Bronchial epithelial cell (primary cell): ENCODE data around the gene IGSF10. TPM values are rescaled to one million over a fixed set of nuclear protein-coding genes. Genes with fewer than 3 reads are reported as not detected.

Experiments used
- DNase-seq: peaks from one replicate; pipeline ENCODE4 v3.0.0-alpha.2; 2010; ENCODE audit warnings: low read depth
- FAIRE-seq: peaks from 2 replicates; lab custom pipeline; 2011; peaks lifted over from hg19 to GRCh38; lab: Jason Lieb, UNC
- H3K27me3 ChIP-seq: 2 replicates; pipeline ENCODE4 v1.5.1; 2011; ENCODE audit warnings: low read length; ENCODE audit not compliant: control insufficient read depth, insufficient read depth
- H3K36me3 ChIP-seq: 2 replicates; pipeline ENCODE4 v1.5.1; 2011; ENCODE audit warnings: low read length; ENCODE audit not compliant: control insufficient read depth, insufficient read depth
- H3K4me3 ChIP-seq: 2 replicates; pipeline ENCODE4 v1.5.1; 2011; ENCODE audit warnings: mild to moderate bottlenecking, low read depth, low read length, control low read depth
- total RNA-seq: library from RNA; depleted of rRNA; stranded (reverse); fragments of >200 nt; gene quantifications from 2 replicates; pipeline ENCODE4 v1.2.1, GENCODE V29; 2014
- TF ChIP-seq, protein P1 (sequence below): IDR thresholded peaks from 2 replicates; pipeline ENCODE4 v1.5.1; 2011; ENCODE audit warnings: mild to moderate bottlenecking, moderate library complexity, low read length, control low read depth, inconsistent platforms; ENCODE audit not compliant: insufficient read depth, severe bottlenecking

The IGSF10 gene
- total RNA-seq, 1 donor from 2014 or later, result under 0.01 TPM

DNA sequence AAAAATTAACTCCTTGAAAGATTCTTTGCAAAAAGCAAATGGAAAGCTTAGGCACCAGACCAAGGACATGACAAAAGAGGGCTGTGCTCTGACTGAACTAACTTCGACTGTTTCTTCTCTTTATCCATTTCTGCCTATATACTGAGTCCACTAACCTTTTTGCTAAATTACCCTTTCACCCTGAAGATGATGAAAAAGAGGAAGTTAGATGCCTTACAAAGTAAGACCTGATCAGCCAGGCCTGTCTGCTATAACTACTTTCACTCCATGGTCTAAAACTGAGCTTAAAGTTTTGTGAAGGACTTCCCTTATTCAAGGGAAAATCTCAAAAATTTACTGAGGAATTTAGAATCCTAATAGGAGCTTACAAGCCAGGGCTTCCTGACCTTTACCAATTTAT, 6.2 kb upstream of the IGSF10 start:
- TF ChIP-seq, protein P1, sequence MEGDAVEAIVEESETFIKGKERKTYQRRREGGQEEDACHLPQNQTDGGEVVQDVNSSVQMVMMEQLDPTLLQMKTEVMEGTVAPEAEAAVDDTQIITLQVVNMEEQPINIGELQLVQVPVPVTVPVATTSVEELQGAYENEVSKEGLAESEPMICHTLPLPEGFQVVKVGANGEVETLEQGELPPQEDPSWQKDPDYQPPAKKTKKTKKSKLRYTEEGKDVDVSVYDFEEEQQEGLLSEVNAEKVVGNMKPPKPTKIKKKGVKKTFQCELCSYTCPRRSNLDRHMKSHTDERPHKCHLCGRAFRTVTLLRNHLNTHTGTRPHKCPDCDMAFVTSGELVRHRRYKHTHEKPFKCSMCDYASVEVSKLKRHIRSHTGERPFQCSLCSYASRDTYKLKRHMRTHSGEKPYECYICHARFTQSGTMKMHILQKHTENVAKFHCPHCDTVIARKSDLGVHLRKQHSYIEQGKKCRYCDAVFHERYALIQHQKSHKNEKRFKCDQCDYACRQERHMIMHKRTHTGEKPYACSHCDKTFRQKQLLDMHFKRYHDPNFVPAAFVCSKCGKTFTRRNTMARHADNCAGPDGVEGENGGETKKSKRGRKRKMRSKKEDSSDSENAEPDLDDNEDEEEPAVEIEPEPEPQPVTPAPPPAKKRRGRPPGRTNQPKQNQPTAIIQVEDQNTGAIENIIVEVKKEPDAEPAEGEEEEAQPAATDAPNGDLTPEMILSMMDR, result no peak
- FAIRE-seq, result no peak
- no peaks in the 10 kb centered on the region for H3K36me3 ChIP-seq
- DNase-seq, result no peak
- H3K27me3 ChIP-seq, result no peaks in the 10 kb centered on the region
- H3K4me3 ChIP-seq, result no peak overlapping the region

- Histone ChIP-seq H3K27me3 (peaks cover 2% of the 10 kb centered on the region), H3K4me3 (no peak overlapping the region), H3K36me3 (no peaks in the 10 kb centered on the region)
- DNase-seq (no peak), FAIRE-seq (no peak)
- TF ChIP-seq, protein P1, result no peak
Observed at GRCh38 chr3:151462991-151463390, 2.1 kb upstream of the IGSF10 start.

GRCh38 chr3:151462278-151462780, 1.5 kb upstream of the IGSF10 start:
- FAIRE-seq (no peak), DNase-seq (no peak)
- H3K4me3 ChIP-seq, result no peak overlapping the region
- TF ChIP-seq, protein P1, result no peak
- H3K27me3 ChIP-seq, result peaks cover 2% of the 10 kb centered on the region
- no peaks in the 10 kb centered on the region for H3K36me3 ChIP-seq

GRCh38 chr3:151460228-151460627, 633 bp downstream of the IGSF10 start:
- TF ChIP-seq, protein P1, result no peak
- peaks cover 2% of the 10 kb centered on the region for H3K27me3 ChIP-seq
- DNase-seq (peak; percentile 13), FAIRE-seq (no peak)
- no peak overlapping the region for H3K4me3 ChIP-seq
- H3K36me3 ChIP-seq, result no peaks in the 10 kb centered on the region

DNA sequence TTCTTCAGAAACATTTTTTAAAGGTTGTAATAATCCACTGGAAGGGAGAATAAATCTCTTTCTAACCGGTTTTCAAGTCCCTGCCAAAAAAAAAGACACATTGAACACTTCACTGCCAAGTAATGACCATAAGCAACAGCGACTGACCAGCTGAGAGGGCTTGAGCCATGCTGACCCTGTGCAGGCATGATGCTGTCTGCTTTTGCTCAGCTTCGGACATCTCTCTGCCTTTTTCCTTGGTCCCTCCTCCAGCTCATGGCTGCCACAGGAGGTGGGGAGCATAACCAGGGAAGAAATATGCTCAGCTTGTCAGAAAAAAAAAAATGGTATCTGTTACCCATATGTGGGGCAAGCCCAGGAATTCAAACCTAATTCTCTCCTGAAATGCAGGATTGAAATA, 1.5 kb downstream of the IGSF10 start:
- FAIRE-seq (no peak), DNase-seq (no peak)
- TF ChIP-seq, protein P1, result no peak
- H3K27me3 ChIP-seq, result peaks cover 2% of the 10 kb centered on the region
- H3K4me3 ChIP-seq, result no peak overlapping the region
- H3K36me3 ChIP-seq, result no peaks in the 10 kb centered on the region

- Histone ChIP-seq H3K36me3 (no peaks in the 10 kb centered on the region), H3K27me3 (peaks cover 2% of the 10 kb centered on the region), H3K4me3 (no peak overlapping the region)
- TF ChIP-seq, protein P1, result no peak
- no peak for FAIRE-seq
- no peak for DNase-seq
Observed at GRCh38 chr3:151456065-151456464, 4.8 kb downstream of the IGSF10 start.
